ENCODE data around the gene SEPTIN5.

GRCh38 chr22:19750507-19751490, 36.5 kb downstream of the SEPTIN5 start:
- TF ChIP-seq CTCF (conservative IDR thresholded peaks at IDR 0.05; ENCODE audit: low read depth, low read length) (no peak), EZH2 (IDR thresholded peaks at IDR 0.05; ENCODE audit: borderline replicate concordance, low read depth, low read length, poor library complexity, severe bottlenecking) (no peak)

Data from A673 (cell line).